Measurements from ENCODE around the gene DFFB. TPM values are rescaled to one million over a fixed set of nuclear protein-coding genes. Genes with fewer than 3 reads are reported as not detected.
A peak's percentile ranks its signal among the peaks of the same experiment; 100 is the strongest.

DFFB gene
- total RNA-seq, 4 donors from 2014 or later: 1.6 to 8.2 (median 3.2) TPM

DNA sequence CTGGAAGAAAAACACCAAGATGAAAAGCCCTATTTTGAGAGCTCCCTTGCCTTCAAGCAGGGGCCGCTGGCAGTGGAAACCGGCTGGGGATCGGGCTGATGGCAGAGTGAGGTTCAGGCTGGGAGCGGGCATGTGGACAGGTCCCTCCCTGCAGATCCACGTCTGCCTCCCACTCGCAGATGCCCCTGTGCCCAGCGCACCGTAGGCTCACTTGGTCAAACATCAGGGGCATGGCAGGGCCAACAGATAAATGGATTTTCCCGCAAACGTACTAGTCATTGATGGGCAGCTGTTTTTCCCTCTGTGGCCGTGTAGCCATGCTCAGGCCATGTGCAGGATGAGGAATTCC lies 49.4 kb downstream of the DFFB start:
- WGBS, 2 donors: 84 to 92% methylated on average over 6 to 11 of the region's 11 CpGs
- Histone ChIP-seq H3K27me3 (peaks cover 0 to 22% (median 0%) of the 10 kb centered on the region in 4 donors), H3K36me3 (no peaks in the 10 kb centered on the region), H3K27ac (no peak overlapping the region), H3K4me3 (no peak overlapping the region), H3K9me3 (no peaks in the 10 kb centered on the region), H3K4me1 (peaks cover 4 to 27% (median 4%) of the 10 kb centered on the region in 3 donors)
- no peak for TF ChIP-seq POLR2A (IDR thresholded peaks at IDR 0.05)
- TF ChIP-seq, protein P1, sequence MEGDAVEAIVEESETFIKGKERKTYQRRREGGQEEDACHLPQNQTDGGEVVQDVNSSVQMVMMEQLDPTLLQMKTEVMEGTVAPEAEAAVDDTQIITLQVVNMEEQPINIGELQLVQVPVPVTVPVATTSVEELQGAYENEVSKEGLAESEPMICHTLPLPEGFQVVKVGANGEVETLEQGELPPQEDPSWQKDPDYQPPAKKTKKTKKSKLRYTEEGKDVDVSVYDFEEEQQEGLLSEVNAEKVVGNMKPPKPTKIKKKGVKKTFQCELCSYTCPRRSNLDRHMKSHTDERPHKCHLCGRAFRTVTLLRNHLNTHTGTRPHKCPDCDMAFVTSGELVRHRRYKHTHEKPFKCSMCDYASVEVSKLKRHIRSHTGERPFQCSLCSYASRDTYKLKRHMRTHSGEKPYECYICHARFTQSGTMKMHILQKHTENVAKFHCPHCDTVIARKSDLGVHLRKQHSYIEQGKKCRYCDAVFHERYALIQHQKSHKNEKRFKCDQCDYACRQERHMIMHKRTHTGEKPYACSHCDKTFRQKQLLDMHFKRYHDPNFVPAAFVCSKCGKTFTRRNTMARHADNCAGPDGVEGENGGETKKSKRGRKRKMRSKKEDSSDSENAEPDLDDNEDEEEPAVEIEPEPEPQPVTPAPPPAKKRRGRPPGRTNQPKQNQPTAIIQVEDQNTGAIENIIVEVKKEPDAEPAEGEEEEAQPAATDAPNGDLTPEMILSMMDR (IDR thresholded peaks at IDR 0.05): no peak
- no peak for DNase-seq
- intact Hi-C loops (cut with DNase I): no loop called here

DNA sequence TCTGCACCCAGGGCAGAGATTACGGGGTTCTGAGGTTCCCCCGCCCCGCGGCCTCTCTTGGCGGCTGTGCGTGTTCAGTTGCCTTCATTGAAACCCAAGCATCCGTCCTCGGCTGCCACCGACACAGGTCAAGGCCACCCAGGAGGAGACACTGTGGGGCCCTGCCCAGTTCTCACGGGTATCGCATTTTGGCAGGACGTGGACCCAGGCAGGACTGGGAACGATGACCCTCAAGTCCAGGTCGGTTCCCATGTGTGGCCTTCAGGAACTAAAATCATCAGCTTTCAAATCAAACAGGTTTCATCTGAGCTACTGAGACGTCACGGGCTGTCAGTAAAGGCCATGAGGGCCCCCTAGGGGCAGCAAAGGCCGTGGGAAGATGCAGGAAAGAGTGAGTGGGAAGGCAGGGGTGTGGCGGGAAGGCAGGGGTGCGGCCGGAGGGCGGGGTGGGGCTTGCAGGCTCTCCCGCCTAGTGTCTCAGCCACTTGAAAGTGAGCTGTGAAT lies 49.8 kb downstream of the DFFB start:
- DNase-seq: no peak
- TF ChIP-seq, protein P1 (IDR thresholded peaks at IDR 0.05): peak in 1 of 6 experiments; percentile 15
- no peak for TF ChIP-seq POLR2A (IDR thresholded peaks at IDR 0.05)

DNA sequence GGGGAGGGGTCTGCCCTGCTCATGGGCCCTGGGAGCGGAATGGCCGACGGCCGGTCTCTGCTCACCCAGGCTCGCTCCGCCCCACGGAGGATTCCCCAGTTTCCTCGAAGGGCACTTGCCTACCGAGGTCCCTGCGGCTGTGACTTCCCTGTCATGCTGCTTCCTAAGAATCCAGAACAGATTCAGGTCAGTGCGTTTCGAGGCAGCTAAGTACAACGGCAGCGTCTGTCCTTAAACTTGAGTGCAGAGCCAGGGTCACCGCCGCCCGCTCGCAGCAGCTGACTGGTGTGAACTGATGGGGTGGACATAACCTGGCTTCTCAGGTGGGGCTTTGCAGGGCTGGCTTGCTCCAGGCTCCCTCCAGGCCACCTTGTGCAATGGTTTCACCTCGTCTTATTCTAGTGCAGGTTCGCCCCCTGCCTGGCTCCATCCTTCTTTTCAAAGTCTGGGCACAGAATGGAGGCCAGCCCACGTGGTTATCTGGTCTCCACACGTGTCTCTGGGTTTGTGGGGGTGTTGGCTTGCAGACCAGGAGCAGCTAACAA lies 50.4 kb downstream of the DFFB start:
- peaks cover 0 to 32% (median 0%) of the 10 kb centered on the region in 4 donors for H3K27me3 ChIP-seq
- H3K4me3 ChIP-seq: no peak overlapping the region
- no peak for DNase-seq
- intact Hi-C loops (cut with DNase I): no loop called here
- H3K9me3 ChIP-seq: no peaks in the 10 kb centered on the region
- TF ChIP-seq, protein P1 (IDR thresholded peaks at IDR 0.05): no peak
- TF ChIP-seq POLR2A (IDR thresholded peaks at IDR 0.05): no peak
- WGBS, 2 donors: 34 to 70% methylated on average over 4 to 8 of the region's 22 CpGs
- peaks cover 4 to 24% (median 4%) of the 10 kb centered on the region in 3 donors for H3K4me1 ChIP-seq
- H3K27ac ChIP-seq: no peak overlapping the region
- no peaks in the 10 kb centered on the region for H3K36me3 ChIP-seq

More for the DNA sequence above, 49.8 kb downstream of the DFFB start:
- WGBS, 2 donors: 55 to 58% methylated on average over 10 to 13 of the region's 22 CpGs
- H3K27me3 ChIP-seq: peaks cover 0 to 26% (median 0%) of the 10 kb centered on the region in 4 donors
- intact Hi-C loops (cut with DNase I): no loop called here
- peaks cover 4 to 24% (median 4%) of the 10 kb centered on the region in 3 donors for H3K4me1 ChIP-seq
- no peak overlapping the region for H3K4me3 ChIP-seq
- no peaks in the 10 kb centered on the region for H3K9me3 ChIP-seq
- no peak overlapping the region for H3K27ac ChIP-seq
- no peaks in the 10 kb centered on the region for H3K36me3 ChIP-seq

DNA sequence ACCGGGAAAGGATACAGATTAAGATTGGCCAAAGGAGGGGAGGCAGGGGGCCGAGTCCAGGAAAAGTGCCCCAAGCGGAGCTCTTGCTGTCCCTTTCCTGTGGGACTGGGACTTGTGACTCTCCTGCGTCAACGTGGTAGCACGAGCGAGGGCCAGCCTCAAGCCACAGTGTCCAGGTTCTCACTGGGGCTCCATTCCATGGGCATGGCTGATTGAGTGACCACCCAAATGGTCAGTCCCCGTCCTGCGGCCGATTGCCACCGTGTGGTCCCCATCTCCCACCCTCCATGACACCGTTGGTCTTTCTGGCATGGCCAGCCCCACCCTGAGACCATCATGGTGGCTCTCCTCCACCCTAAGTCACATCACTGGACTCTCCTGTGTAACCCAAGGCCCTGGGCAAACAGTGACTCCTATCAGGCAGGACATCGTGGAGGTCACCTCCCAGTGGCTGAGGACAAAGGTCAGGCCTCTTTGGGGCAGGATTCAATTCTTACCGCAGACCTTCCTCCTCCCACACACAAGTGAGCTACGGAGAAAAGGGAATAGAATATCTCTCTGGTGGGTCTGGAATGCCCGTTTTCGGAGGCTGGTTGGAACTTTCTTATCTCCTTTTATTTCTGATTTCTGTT lies 51.7 kb downstream of the DFFB start:
- DNase-seq: no peak
- intact Hi-C loops (cut with DNase I): no loop called here
- TF ChIP-seq POLR2A (IDR thresholded peaks at IDR 0.05): no peak
- TF ChIP-seq, protein P1 (IDR thresholded peaks at IDR 0.05): no peak
- no peaks in the 10 kb centered on the region for H3K9me3 ChIP-seq
- WGBS, 2 donors: 82 to 85% methylated on average over 10 to 11 of the region's 17 CpGs
- H3K4me1 ChIP-seq: peaks cover 4 to 14% (median 4%) of the 10 kb centered on the region in 3 donors
- H3K27me3 ChIP-seq: peaks cover 0 to 33% (median 0%) of the 10 kb centered on the region in 4 donors
- no peak overlapping the region for H3K4me3 ChIP-seq
- no peaks in the 10 kb centered on the region for H3K36me3 ChIP-seq
- H3K27ac ChIP-seq: no peak overlapping the region

GRCh38 chr1:3909615-3910014 lies 52.3 kb downstream of the DFFB start:
- WGBS, 2 donors: 66 to 70% methylated on average over 7 of the region's 7 CpGs
- Histone ChIP-seq H3K27ac (no peak overlapping the region), H3K9me3 (no peaks in the 10 kb centered on the region), H3K4me3 (no peak overlapping the region), H3K4me1 (peaks cover 4 to 13% (median 4%) of the 10 kb centered on the region in 3 donors), H3K27me3 (peaks cover 0 to 33% (median 0%) of the 10 kb centered on the region in 4 donors), H3K36me3 (no peaks in the 10 kb centered on the region)
- intact Hi-C loops (cut with DNase I): loop anchor here (10.0 kb wide), 1 partner anchor 745 kb away; the partner anchor contains the start of gene AJAP1
- DNase-seq: no peak
- TF ChIP-seq POLR2A (IDR thresholded peaks at IDR 0.05): no peak
- TF ChIP-seq, protein P1 (IDR thresholded peaks at IDR 0.05): no peak

Measured in esophagus squamous epithelium (tissue), 5 donors.